Esophagus (tissue), 2 donors: ENCODE data around the gene ZNF76. TPM values are rescaled to one million over a fixed set of nuclear protein-coding genes. Genes with fewer than 3 reads are reported as not detected.
A peak's percentile ranks its signal among the peaks of the same experiment; 100 is the strongest.

ENCODE experiments used
- H3K27ac ChIP-seq, 2 donors: one replicate each; pipeline ENCODE4 v1.5.1; 2013; ENCODE audit warnings: low read depth in 2 of 2, mild to moderate bottlenecking in 2 of 2, inconsistent platforms in 1 of 2, low read length in 1 of 2, moderate library complexity in 1 of 2
- H3K27me3 ChIP-seq, 2 donors: one replicate each; pipeline ENCODE4 v1.6.1; 2013; ENCODE audit warnings: low read length in 2 of 2, control low read depth in 1 of 2, mild to moderate bottlenecking in 1 of 2; ENCODE audit not compliant: insufficient read depth in 2 of 2, control insufficient read depth in 1 of 2
- H3K36me3 ChIP-seq, 2 donors: one replicate each; pipeline ENCODE4 v1.6.1; 2013; ENCODE audit warnings: low read length in 1 of 2; ENCODE audit not compliant: control insufficient read depth in 2 of 2, insufficient read depth in 2 of 2
- H3K4me1 ChIP-seq, 2 donors: one replicate each; pipeline ENCODE4 v1.6.1; 2013; ENCODE audit warnings: low read length in 1 of 2; ENCODE audit not compliant: control insufficient read depth in 2 of 2, insufficient read depth in 2 of 2
- H3K4me3 ChIP-seq, 2 donors: one replicate each; pipeline ENCODE4 v1.5.1; 2013; ENCODE audit warnings: low read length in 2 of 2, mild to moderate bottlenecking in 2 of 2, low read depth in 1 of 2, moderate library complexity in 1 of 2
- H3K9me3 ChIP-seq, 2 donors: one replicate each; pipeline ENCODE4 v1.6.1; 2013; ENCODE audit warnings: mild to moderate bottlenecking in 2 of 2, low read depth in 1 of 2, low read length in 1 of 2, moderate library complexity in 1 of 2; ENCODE audit not compliant: control insufficient read depth in 2 of 2, insufficient read depth in 1 of 2
- WGBS, 2 donors: extraction: QIAGEN DNeasy Blood & Tissue Kit; methylation state at CpG; one replicate each; pipeline ENCODE4 v1.1.7; 2013; 5-methylcytosine and 5-hydroxymethylcytosine counted together
- polyA plus RNA-seq, 2 donors: library from polyadenylated mRNA; stranded (reverse); fragments of 200-250 nt; gene quantifications; one replicate each; pipeline ENCODE4 v1.2.3, GENCODE V29; 2013
- donor health status: healthy with polysubstance abuse.
- donor health status: Bipolar disorder and iron deficiency.

Gene ZNF76
- polyA plus RNA-seq, 2 donors = 15.3 to 26.9 TPM

DNA sequence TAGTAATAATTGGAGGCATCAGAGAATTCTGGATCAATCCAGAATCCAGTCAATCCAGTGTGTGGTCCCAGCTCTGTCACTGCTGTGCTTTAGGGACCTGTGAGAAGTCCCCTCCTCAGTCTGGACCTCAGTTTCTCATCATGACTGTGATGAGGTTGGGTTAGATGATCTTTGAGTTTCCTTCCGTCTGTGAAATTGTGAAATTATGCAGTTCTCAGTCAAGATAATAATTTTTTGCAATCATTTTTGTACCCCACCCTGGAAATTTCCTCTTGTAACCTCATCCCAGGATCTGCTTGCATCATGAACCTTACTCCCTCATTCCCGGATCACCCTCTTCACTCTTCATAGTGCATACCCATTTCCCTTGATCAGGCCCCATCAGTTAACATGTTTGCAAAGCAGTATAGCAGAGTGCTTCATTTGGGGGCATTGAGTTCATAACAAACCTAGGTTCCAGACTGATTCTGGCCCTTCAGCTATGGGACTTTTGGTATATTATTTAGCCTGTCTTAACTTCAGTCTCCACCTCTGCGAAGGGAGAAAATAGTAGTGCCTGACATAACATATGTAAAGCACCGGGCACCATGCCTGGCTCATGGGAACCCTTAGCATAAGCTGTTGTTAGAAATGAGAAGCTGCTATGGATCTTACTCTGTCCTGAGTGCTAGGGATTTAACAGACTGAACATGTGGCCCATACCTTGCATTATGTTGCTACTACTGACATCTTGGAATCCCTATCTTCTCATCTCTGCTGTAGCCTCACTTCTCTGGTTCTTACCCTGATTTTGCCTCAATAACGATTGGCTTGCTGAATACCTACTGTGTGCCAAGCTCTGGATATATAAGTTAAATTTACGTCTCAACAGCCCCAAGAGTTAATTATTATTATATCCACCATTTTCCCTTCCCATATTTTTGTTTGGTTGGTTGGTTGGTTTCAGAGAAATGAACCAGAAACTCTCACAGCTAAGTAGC, 1.3 kb downstream of the ZNF76 start:
- Histone ChIP-seq H3K27ac (peak overlapping the region; percentile 91 to 95), H3K9me3 (no peaks in the 10 kb centered on the region), H3K27me3 (no peaks in the 10 kb centered on the region), H3K36me3 (no peaks in the 10 kb centered on the region), H3K4me3 (peak overlapping the region in 1 of 2 donors; percentile 73), H3K4me1 (no peaks in the 10 kb centered on the region)
- WGBS, 2 donors = 81 to 83% methylated on average over 6 of the region's 6 CpGs

DNA sequence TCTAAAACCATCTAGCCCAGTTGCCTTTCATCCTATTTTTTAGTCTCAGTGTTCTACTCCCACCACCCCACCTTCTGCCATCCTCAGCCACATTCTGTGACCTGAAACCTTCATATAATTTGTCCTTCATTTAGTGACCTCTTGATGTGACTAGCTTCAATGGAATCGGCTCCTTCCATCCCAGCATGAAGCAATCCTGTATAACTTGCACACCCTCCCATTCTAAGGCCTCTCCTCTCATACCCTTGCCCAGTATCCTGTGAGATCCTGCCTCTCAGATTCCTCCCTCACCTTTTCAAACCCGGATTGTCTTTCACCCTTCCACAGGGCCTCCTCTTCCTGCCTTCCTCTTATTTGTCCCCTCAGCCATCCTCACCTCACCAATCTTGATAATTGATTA, 3.1 kb downstream of the ZNF76 start:
- Histone ChIP-seq H3K36me3 (no peaks in the 10 kb centered on the region), H3K27me3 (no peaks in the 10 kb centered on the region), H3K9me3 (no peaks in the 10 kb centered on the region), H3K4me1 (no peaks in the 10 kb centered on the region), H3K4me3 (no peak overlapping the region), H3K27ac (no peak overlapping the region)
- 36 to 65% methylated on average over 2 of the region's 2 CpGs for WGBS, 2 donors

DNA sequence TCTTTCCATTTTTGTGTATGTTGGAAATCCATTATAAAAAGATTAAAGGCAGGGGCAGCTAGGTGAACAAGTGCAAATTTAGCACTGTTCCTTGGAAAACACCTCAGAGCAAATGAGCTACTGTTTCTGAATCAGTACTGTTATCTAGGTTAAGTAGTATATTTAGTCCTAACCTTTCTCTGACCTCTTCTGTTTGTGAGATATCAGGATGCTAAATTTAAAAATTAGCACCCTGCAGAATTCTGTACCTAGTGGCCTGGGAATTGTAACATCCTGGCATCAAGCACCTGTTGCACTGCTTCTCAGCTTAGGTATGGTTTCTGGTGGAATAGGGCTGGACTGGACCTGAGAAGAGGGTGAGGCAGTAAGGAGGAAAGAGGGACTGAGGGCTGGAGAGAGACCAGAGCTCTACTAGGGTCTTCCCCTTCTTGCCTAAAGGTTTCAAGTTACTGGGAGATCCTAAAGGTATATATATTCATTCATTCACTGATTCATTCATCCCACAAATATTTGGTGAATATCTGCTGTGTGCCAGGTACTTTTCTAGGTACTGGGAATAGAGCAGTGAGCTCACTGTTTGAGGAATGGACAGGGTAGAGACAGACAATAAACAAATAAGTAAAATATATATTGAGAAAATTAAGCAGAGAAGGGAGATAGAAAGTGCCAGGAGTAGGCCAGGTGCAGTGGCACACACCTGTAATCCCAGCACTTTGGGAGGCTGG, 5.2 kb downstream of the ZNF76 start:
- Histone ChIP-seq H3K4me1 (no peaks in the 10 kb centered on the region), H3K27me3 (no peaks in the 10 kb centered on the region), H3K4me3 (no peak overlapping the region), H3K27ac (no peak overlapping the region), H3K36me3 (no peaks in the 10 kb centered on the region), H3K9me3 (no peaks in the 10 kb centered on the region)

DNA sequence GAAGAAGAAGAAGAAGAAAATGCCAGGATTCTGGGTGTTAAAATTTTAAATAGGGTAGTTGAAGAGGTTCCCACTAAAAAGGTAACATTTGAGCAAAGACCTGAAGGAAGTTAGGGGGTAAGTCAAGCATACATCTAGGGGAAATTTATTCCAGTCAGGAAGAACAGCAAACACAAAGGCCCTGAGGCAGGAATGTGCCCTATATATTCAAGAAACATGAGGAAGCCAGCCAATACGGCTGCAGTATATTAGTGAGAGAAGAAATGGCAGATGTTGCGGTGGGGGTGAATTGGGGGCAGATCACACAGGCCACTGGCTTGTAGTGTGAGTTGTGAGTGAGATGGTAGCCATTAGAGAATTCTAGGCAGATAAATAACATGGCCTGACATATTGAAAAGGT, 6.0 kb downstream of the ZNF76 start:
- H3K27me3 ChIP-seq = no peaks in the 10 kb centered on the region
- no peaks in the 10 kb centered on the region for H3K9me3 ChIP-seq
- H3K36me3 ChIP-seq = no peaks in the 10 kb centered on the region
- no peaks in the 10 kb centered on the region for H3K4me1 ChIP-seq
- WGBS, 2 donors = 84 to 92% methylated on average over 2 of the region's 2 CpGs
- H3K27ac ChIP-seq = no peak overlapping the region
- H3K4me3 ChIP-seq = no peak overlapping the region

DNA sequence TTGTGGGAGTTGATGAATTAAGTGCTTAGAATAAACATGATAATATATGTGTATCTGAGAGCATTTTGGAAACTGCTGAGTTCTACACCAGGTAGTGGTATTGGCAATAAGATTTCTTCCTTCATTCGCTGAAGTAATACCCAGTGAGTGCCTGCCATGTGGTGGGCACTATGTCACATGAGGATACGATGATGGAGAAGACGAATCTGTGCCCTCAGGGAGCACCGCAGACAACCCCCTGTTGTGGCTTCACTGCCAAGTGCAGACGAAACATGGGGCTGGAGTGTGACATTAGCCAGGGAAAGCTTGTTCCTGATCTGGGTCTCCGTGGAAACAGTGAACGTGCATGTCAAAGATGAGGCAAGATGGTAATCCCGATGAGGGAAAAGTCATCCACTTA, 7.9 kb downstream of the ZNF76 start:
- Histone ChIP-seq H3K9me3 (no peaks in the 10 kb centered on the region), H3K4me3 (no peak overlapping the region), H3K27me3 (no peaks in the 10 kb centered on the region), H3K36me3 (no peaks in the 10 kb centered on the region), H3K4me1 (no peaks in the 10 kb centered on the region), H3K27ac (no peak overlapping the region)
- 92 to 93% methylated on average over 8 of the region's 8 CpGs for WGBS, 2 donors

DNA sequence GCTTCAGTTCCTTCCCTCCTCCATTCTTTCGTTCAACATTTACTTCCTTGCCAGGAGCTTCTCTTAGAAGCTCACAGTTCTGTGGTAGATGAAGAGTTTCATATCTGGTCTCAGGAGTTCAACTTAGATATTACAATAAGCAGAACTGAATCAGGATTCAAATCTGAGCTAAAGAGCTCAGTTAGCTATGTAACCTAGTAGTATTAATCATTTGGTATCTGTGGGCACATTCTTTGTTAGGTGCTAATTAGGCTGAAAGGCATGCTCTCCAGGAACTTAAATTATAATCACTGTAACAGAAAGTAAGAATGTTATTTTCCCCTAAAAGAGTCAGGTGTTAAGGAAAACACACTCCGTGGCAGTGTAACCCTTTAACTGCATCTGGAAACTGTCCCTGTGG, 8.4 kb downstream of the ZNF76 start:
- Histone ChIP-seq H3K4me3 (no peak overlapping the region), H3K27ac (no peak overlapping the region), H3K4me1 (no peaks in the 10 kb centered on the region), H3K36me3 (no peaks in the 10 kb centered on the region), H3K27me3 (no peaks in the 10 kb centered on the region), H3K9me3 (no peaks in the 10 kb centered on the region)
- 62 to 65% methylated on average over 2 of the region's 2 CpGs for WGBS, 2 donors

DNA sequence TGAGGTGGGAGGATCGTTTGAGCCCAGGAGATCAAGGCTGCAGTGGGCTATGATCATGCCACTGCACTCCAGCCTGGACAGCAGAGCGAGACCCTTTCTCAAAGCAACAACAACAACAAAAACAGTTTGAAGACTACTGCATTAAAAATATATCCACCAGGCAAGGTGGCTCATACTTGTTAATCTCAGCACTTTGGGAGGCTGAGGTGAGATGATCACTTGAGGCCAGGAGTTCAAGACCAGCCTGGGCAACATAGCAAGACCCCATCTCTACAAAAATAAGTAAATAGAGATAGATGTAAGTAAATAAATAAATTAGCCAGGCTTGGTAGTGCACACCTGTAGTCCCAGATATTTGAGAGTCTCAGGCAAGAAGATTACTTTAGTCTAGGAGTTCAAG, 12.5 kb downstream of the ZNF76 start:
- H3K4me1 ChIP-seq = no peaks in the 10 kb centered on the region
- H3K27me3 ChIP-seq = no peaks in the 10 kb centered on the region
- H3K9me3 ChIP-seq = no peaks in the 10 kb centered on the region
- H3K36me3 ChIP-seq = no peaks in the 10 kb centered on the region
- H3K27ac ChIP-seq = no peak overlapping the region
- no peak overlapping the region for H3K4me3 ChIP-seq
- WGBS, 2 donors = 95 to 98% methylated on average over 2 of the region's 2 CpGs

DNA sequence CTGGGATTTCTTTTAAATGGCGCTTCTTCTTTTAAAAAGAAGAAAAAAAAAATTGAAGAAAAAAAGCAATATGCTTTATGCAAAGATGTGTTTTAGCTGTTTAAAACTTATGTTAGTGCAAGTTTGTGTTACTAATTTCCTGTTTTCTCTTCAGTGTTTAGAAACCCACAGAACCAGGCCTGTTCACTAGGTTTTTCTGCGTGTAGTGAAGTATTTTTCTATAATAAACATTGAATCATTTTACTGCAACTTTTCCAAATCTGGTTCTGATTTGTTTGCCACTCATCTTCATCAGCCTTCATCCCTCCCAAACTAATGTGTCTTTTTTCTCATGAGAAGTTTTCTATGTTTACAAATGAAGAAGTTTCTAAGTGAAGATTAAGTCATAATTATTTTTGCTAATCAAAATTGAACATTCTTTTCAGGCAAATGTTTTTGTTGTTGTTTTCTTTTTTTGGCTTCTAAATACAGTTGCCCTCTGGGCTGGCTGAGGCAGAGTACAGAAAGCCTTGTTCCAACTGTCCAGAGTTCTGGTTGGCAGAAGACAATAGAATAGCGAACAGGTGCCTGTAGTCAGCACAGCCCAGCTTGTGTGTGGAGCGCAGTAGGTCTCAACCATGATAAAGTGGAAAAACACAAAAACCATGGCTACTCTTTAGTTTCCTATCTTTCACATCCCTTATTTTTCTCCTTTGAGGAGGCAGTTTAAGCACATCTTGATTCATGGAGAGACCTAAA, 14.5 kb downstream of the ZNF76 start:
- 86 to 90% methylated on average over 4 of the region's 4 CpGs for WGBS, 2 donors

DNA sequence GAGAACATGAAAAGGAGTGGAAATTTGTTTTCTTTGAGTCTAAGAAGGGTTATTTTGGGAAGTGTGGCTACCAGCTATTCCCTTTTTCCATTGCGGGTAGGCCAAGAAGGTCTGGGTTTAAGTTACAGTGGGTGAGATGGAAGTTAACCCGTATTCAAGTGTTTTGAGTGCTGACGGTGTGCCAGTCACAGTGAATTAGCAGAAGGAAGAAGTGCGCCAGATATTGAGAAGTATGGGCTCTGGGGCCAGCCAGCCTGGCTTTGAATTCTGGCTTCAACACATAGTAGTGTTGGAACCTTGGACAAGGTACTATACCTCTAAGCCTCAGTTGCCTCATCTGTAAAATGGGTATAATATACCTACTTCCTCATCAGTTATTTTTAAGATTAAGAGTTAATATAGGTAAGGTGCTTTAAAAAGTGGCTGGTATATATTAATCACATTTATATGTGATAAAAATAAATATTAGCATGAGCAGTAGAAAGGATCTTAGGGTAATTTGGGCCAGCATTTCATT, 16.3 kb downstream of the ZNF76 start:
- Histone ChIP-seq H3K36me3 (no peaks in the 10 kb centered on the region), H3K4me3 (no peak overlapping the region), H3K9me3 (no peaks in the 10 kb centered on the region), H3K4me1 (no peaks in the 10 kb centered on the region), H3K27ac (no peak overlapping the region), H3K27me3 (no peaks in the 10 kb centered on the region)
- 83 to 84% methylated on average over 4 of the region's 4 CpGs for WGBS, 2 donors

More for the DNA sequence above, 14.5 kb downstream of the ZNF76 start:
- Histone ChIP-seq H3K27ac (no peak overlapping the region), H3K36me3 (no peaks in the 10 kb centered on the region), H3K9me3 (no peaks in the 10 kb centered on the region), H3K4me3 (no peak overlapping the region), H3K4me1 (no peaks in the 10 kb centered on the region), H3K27me3 (no peaks in the 10 kb centered on the region)
